Stimulated activated CD4-positive, alpha-beta T cell treated with anti-CD3 and anti-CD28 coated beads, Interleukin-15, amount 100 ng/mL, for 24 hours (primary cell): Measurements from ENCODE around the gene LAMA5.

Source experiments
- DNase-seq: peaks from one replicate; pipeline ENCODE4 v3.0.0-alpha.2; 2020

LAMA5 gene

DNA sequence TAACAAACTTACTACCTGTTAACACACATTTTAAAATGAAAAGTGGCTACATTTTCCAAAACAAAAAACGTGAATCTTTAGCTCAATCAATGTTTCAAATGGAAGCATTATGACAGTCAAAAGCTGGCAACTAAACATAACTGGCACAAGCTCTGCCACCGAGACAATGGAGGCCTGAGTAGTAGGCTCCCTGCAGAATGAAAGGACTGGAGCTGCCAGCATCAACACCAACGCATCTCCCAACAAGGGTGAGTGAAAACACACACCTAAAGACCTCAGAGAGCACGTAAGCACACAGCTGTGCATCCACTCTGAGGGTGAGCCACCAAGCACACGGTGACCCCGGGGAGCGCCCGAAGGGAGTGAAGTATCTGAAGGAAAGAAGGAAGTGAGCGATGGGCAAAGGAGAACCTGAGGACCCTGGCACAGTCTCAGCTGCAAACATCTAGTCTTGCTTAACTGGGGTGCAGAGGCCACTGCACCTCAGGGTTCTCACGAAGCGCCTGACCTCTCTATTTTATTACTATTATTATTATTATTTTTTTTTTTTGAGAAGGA is 65.9 kb downstream of the LAMA5 start:
- DNase-seq = no peak

DNA sequence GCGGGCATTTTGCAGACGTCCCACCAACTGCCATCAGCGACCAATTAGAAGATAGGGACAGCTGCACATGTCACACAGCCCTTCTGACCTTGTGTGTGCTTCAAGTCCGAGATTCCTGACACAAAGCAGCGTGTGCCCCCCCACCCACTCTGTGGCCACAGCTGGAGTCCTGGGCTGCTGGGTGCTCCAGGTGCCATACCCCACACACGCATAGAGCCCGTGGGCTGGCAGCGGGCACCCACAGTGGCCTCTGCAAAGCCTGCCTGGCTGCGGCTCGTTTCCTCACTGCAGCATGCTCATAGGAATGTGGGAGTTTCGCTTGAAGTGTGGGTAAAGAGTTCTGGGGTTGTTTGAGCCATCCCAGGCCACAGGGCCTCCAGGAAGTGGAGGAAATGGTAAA is 66.8 kb downstream of the LAMA5 start:
- DNase-seq = no peak

DNA sequence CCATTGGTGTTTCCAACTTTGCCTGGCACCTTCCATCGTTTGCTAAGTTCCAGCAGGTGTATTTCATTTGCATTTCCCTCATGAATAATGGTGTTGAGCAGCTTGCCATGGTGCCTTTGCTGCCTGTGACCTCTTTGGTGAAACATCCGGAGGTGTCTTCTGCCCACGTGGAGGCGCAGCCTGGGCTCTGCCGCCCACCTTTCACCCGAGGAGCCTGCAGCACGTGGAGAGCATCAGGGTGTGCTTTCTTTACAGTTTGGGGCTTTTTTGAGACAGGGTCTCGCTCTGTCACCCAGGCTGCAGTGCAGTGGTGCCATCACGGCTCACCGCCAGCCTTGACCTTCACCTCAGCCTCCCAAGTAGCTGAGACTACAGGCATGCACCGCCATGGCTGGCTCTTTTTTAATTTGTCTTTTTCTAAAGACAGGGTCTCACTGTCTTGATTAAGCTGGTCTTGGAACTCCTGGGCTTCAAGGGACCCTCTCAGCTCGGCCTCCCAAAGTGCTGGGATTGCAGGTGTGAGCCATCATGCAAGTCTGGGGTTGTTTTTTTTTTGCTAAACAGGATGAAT is 67.4 kb downstream of the LAMA5 start:
- no peak for DNase-seq

DNA sequence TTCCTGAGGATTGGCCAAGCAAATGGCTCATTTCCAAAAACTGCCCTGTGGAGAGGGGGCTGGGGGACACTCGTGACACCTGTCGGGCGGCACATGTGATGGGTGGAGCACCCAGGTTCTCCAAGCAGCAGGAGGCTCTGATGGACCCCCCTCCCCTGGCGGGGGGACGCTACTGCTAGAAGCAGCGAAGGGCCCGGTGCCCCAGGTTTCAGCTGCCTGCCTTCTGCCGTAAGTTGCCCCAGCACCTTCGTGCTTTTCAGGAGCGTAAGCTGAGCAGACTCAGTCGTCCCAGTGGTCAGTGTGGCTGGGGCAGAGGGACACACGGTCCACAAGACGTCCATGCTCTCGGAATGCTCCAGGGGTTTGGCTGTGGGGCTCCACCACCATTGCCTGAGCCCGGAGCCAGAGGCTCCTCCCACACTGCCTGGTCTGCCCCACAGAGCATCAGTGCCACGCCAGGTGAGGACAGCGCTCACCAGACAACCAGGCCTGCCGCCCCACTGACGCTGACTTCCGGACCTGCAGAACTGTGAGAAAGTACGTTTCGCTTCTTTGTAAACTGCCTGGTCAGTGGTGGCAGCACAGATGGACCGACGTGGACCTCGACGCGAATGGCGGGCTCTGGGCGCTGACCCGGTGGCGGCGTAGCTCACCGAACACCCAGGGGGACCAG is 68.4 kb downstream of the LAMA5 start:
- no peak for DNase-seq

DNA sequence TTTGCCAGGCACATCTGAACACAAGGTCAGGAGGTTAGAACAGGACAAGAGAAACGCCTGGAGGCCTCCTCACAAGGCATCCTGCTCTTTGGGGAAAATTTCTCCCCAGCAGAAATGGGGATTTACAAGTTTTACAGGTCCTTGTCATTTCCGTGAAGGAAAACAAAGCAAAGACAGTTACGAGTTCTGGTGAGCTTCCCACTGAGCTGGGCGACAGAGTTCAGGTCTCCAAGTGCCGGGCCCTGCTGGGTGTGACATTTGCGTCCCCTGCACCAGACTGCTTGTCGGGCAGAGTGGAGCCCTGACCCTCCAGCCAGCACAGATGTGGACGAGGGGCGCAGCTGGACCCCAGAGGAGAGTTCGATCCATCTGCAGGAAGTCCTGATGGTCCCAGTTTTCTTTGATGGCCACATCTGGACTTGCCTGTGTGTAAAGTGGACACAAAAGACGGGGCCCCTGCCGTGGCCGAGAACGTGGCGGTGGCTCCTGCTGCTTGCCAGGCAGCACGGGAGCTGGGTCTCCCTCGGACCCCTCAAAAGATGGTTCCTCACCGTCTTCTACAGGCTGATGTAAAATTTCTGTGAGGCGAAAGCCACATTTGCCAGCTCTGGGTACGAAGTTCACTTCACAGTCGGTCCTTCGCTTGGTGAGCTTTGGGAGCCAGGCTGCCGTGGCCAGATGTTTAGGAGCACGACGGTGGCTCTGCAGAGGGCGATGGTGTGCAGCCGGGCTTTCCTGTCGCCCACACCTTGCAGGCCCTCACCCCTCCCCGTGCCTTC is 69.5 kb downstream of the LAMA5 start:
- no peak for DNase-seq

DNA sequence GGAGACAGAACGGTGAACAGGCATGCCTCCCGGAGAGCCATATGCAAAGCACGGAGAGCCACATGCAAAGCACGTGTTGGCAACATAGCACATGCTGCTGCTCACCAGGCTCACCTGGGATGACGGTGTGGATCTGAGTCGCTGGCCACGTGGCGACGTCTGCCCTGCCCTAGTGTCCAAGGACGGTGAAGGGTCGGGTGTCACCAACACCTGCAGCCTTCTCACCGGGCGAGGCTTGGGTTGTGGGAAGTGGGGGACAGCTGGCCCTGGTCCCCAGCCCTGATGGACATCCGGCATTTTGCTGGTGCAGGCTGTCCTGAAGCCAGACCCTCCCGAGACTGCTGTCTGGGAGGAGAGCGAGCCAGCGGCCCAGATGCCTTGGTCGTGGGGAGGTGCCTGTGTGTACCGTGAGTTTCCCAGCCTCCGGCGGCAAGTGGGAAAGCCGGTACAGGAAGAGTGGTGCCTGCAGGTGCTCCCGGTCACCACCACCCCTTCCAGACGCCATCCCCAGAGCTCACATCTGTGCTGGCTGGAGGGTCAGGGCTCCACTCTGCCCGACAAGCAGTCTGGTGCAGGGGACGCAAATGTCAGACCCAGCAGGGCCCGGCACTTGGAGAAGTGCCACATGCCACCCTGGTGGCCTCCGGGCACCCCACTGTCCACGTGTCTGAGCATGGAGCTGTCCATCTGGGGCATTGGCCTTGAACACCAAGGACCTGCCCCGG is 70.2 kb downstream of the LAMA5 start:
- DNase-seq = no peak

DNA sequence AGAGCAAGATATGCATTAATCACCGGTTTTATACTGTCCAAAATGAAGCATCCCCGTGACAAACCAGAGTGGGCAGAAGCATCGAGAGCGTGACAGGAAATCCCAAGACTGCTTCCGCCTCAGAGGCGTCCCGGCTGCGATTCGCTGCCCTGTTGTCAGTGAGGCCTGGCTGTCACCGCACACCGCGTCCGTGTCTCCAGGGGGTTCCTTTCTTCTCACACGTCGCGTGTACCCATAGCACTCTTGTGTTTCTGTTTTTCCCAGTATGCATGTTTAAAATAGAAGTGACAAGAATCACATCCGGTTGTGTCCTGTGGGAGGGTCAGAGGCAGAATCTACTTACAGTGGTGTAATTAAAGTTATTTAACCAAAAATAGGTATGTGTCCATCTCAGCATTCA is 72.6 kb downstream of the LAMA5 start:
- no peak for DNase-seq

DNA sequence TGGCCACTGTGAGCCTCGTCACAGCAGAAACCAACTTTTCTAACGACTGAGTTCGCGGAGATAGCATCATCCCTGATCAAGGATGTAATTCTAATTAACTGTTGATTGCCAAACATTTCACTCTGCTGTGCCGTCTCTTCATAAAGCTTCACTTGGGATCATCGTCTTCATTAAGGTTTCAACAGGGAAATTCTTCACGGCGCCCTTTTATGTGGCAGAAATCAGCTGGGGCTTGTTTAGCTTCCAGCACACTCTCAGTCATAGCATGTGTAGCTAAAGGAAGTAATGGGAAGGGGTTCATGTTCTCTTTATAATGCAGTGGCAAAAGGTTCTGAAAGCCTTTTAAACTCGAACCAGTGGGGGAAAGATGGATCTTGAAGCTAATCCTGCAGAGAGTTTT is 73.2 kb downstream of the LAMA5 start:
- no peak for DNase-seq

DNA sequence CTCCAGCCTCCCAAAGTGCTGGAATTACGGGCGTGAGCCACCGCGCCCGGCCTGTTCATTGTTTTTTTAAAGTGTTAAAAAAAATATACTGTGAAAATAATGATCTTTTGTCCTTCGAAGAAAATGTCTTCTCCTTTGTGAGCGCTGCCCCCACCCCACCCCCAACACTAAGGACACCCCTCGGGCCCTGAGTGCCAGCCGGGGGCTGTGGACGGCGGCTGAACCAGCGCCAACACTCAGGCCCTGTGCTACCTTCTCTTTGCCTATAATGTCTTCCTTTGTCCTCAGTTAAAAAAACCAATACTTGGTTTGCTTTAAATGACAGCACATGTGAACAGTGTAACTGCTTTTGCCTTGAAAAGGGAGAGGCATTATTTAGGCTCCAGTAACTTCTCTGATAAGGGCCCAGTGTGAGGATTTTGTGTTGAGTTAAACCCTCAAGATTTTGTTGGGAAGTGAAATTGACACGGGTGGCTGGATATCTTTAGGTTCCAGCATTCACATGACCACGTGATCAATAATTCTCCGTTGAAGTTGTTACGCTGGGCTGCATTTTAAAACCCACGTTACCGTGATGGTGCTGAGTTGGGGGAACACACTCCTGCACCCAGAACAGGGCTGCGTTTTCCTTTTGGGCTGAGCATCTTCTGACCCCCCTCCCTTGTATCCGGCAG is 73.9 kb downstream of the LAMA5 start:
- DNase-seq = no peak

DNA sequence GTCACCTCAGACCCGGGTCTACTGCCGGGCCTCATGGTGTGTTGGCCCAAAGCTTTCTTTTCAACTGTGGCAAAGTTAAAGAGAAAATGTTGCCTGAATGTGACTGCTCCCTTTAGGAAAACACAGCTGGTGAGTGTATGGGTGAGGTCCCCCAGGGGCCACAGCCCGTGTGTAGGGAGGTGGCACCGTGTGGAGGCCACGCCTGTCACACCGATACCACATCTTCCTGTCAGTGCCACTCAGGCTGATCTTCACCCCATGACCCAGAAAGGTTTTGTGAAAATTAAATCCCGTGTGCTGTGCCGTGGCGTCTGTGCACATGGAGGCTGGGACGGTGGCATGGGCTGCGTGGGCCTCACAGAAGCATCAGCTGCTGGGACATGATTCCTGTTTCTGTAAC is 75.0 kb downstream of the LAMA5 start:
- no peak for DNase-seq

DNA sequence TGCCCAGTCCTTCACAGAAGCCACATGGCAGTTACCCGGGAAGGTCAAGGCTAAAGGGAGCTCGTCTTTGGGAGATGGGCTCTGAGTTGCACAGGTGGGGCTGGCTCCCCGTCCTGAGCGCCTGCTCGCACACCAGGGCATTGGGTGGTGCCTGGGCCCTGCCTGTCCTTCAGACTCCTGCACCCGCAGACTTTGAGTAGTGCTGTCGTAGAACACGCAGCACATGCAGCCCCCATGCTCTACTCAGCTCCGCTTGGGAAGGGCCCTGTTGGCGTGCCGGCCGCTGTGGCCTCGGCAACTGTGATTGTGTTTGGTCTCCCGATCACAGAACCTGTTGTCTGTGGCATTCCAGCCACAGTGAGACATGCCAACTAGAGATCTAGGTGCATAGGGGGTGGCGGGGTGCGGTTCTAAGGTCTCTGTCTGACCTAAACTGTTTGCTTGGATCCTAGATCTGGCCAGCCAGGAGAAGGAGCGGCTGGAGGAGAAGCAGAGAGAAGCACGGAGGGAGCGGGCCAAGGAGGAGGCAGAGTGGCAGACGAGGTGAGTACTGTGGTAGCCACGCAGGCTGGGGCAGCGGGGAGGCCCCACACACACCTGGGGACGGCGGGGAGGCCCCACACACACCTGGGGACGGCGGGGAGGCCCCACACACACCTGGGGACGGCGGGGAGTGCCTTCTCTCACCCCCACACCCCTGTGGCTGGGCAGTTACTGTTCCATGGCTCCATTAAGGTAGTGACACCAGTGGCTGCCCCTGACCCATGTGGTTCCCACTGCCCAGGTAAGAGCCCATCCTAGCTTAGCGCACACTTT is 75.7 kb downstream of the LAMA5 start:
- no peak for DNase-seq

DNA sequence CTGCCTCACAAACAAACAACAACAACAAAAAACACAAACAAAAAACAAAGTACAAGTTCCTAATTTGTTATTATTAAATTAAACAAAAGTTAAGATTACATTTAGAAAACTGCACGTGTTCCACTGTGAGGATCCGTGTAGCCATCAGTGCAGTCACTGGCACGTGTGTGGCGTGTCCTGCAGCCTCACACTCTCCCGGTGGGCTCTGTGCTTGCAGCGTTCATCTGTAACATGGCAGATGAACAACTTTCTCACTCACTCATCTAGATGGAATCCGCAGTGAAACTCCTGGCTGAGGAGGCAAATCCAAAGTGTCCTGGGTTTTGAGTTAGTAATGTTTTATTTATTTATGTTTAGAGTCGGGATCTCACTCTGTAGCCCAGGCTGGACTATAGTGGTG is 77.2 kb downstream of the LAMA5 start:
- DNase-seq = no peak

DNA sequence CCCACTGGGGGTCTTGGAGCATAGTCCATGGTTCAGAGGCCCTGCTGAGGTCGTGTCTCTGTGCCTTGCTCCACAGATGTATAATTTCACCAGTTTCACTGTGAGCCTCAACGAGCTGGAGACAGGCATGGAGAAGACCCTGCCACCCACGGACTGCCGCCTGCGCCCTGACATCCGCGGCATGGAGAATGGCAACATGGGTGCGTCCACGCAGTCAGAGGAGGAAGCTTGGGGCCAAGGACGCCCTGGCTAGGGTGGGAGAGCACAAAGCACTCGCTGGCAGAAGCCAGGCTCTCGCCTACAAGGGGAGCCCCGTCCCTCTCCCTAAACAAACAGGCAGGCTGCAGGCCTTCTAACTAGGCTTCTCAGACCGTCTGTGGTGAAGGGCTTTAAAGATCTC is 78.0 kb downstream of the LAMA5 start:
- DNase-seq = no peak

DNA sequence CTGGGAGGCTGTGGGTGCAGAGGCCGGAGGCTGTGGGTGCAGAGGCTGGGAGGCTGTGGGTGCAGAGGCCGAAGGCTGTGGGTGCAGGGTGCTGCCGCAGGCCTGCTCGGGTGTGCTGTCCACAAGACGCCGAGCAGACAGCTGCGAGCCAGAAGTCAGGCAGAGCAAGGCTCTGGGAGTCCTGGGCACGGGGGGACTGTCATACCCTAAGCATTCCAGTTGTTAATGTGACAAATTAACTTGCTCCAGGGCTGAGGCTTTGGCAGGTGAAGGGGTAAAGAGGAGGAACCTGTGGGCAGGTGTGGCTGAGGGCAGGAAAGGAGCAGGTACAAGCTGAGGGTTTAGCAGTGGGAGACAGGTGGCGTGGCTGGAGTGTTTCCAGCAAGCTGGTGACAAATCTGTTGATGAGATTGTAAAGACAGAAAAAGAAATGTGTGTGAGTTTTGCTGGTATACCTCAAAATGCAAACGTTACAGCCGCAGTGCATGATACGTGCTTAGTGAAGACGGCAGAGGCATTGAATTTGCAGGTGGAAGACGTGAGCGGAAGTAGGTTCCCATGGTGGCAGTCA is 78.5 kb downstream of the LAMA5 start:
- no peak for DNase-seq

DNA sequence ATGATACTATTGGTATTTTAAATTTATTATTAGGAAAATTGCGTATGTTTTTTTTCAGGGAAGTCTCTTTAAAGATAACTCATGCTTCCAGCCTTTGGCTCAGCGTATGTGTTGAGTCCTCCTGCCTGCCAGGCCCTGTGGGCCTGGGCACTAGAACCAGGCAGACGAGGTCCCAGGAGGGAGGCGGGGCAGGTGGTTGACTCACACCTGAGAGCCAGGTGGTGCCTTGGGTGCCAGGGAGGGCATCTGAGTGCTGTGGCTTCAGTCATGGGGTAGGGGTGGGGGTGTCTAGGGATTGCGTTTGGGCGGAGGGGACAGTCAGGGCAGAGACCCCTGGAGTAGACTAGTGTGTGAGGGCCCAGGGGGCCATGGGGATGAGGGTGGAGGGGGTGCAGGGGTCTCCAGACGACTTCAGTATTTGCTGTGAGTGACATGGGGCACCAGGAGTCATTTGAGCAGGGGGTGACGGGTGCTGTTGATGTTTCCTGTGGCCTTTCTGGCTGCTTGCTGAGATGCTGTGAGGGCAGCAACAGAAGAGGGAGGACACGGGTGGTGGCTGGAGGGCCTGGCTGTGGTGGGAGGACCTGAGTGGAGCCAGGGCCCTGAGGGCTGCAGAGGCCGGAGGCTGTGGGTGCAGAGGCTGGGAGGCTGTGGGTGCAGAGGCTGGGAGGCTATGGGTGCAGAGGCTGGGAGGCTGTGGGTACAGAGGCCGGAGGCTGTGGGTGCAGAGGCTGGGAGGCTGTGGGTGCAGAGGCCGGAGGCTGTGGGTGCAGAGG is 79.2 kb downstream of the LAMA5 start:
- no peak for DNase-seq

DNA sequence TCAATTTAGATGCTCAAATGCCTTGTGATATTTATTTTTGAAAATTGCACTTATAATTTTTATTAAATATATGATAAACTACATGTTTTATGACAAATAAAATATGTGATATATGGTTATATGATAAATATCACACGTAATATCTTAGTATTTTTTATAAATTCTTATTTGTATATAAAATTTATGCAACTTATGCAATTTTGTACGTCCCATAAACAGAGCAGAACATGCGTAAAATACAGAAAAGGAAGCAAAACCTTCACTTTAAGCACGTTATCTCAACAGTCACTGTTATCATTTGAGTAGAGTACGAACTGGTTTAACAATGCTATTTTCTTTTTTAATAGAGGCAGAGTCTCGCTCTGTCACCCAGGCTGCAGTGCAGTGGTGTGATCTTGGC is 80.0 kb downstream of the LAMA5 start:
- no peak for DNase-seq

DNA sequence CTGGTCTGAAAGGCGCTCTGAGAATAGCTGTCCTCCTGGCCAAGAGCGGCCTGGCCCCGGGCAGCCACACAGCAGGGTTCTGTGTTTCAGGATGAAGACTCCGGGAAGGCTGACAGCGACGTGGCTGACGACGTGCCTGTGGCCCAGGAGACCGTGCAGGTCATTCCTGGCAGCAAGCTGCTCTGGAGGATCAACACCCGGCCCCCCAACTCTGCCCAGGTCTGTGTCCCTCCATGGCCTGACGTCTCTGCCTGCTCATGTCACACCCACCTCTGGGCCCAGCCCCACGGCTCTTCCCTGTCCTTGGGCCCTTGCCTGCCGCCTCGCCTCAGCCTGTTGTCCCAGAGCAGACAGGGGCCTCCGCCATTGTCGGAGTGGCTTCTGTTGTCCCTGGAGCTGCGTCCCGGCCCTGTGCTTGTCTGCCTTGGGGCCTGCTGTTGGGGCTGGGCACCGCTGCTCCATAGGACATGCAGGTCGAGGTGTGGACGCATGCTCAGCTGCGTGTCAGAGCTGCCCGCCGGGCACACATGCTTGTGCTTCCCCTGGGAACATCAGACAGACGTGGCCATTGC is 80.5 kb downstream of the LAMA5 start:
- DNase-seq = no peak

DNA sequence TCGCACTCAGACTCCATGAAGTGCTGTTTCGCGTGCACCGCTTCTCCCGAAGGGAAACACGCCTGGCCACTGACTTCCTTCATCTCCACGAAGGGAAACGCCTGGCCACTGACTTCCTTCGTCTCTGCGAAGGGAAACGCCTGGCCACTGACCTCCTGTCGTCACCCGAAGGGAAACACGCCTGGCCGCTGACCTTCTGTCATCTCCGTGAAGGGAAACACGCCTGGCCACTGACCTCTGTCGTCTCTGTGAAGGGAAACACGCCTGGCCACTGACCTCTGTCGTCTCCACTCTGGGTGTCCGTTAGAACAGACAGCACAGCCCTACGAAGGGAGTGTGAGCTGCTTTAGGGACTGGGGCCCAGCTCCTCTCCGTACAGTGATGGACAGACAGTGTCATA is 81.4 kb downstream of the LAMA5 start:
- no peak for DNase-seq

DNA sequence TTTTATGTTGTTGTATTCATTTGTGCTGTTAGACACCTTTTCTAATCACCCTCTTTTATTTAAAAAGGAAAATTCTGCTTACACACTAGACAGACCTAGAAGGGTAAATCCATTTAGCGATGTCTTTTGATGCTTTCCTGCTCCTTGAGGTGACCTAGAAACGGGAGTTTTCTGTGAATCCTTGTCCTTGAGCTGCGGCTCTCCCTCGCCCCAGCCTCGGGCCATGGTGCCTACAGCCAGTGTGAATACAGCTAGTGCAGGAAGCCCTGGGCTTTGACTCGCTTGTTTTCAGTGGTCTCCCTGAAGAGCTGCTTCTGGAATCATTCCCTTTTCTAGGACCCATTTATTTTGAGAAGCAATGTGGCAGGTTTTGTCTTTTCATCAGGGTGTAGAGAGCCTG is 82.0 kb downstream of the LAMA5 start:
- DNase-seq = no peak

DNA sequence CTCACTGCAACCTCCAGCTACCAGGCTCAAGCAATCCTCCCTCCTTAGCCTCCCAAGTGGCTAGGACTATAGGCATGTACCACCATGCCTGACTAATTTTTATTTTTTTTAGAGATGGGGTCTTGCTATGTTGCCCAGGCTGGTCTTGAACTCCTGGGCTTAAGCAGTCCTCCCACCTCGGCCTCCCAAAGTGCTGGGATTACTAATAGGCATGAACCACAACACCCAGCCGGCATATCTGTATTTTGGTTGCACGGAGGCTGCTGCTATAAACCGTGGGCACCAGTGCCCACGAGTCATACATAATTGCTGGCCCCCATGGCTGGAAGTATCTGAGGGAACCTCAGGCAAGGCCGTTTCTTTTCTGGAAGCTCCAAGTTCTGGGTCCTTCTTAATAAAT is 82.7 kb downstream of the LAMA5 start:
- no peak for DNase-seq
